Glomerular visceral epithelial cell (primary cell): ENCODE data around the gene PTPDC1.
"Not testable (repeated sequence)": the region's sequence is repeated elsewhere in the genome, so short reads cannot be mapped to it uniquely, and the experiment has no call there.

Source experiments
- DNase-seq: peaks from one replicate; pipeline ENCODE4 v3.0.0-alpha.2; 2016; ENCODE audit errors: extremely low spot score

The PTPDC1 gene

GRCh38 chr9:94094219-94095145 is 10.2 kb downstream of the PTPDC1 start:
- DNase-seq, result not testable (repeated sequence)

GRCh38 chr9:94096819-94097577 is 12.7 kb downstream of the PTPDC1 start:
- DNase-seq, result peak; percentile 25

- DNase-seq, result peak; percentile 78
These were observed 13.6 kb downstream of the PTPDC1 start for GRCh38 chr9:94097788-94098414.

DNA sequence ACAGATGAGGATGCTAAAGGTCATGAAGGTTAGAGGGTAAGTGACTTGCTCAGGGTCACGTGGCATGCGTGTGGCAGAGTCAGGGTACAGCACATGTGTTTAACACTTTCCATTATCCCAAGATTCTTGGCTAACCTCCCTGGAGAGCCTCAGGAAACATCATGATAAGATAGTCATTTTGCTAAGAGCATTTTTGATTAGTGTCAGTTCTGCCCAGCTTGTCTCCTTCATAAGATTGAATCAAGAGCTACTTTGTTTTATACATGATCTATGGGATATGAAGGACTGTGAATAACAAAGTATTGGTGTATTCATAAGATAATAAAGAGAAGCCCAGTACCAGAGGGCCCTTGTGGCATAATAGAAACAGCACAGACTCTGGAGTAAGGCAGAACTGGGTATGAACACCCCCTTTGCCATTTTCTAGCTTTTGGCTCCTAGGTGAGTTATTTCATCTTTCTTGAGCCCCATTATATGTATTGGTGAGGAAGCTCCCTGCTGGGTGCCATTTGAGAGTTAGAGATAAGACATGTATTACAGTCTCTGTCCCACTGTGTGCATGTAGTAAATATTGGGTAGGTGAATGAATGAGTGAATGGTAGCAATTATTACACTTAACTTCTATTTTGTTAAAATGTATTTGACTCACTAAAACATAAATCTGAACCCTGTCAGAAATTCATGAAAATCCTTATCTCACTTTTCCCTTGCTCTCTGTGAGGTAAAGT is 16.1 kb downstream of the PTPDC1 start:
- DNase-seq, result no peak

DNA sequence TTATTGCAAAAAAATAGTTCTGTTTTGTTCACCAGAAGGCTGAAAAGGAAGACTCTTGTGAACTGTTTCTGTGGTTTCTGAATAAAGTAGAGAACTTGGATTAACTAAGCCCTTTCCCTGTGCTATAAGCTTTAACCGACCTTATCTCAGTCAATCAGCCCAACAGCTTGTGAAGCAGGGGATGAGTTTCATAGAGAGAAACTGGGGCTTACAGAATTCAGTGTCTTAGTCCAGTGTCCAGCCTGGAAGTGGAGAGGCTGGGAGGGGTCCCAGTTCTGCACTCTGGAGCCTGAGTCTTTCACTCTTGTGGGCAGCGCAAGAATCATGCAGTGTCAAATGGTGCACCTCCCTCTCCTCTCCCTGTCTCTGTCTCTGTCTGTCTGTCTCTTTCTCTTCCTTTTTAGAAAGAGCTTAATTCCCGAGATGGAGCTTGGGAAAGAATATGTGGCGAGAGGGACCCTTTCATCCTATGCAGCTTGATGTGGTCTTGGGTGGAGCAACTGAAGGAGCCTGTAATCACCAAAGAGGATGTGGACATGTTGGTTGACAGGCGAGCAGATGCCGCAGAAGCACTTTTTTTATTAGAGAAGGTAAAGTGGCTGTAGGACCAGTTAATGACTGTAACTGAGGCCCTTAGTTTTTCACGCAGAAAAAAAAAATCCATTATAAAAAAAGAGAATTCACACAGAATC is 17.0 kb downstream of the PTPDC1 start:
- DNase-seq, result no peak

GRCh38 chr9:94108584-94108983 is 24.3 kb downstream of the PTPDC1 start:
- no peak for DNase-seq

DNA sequence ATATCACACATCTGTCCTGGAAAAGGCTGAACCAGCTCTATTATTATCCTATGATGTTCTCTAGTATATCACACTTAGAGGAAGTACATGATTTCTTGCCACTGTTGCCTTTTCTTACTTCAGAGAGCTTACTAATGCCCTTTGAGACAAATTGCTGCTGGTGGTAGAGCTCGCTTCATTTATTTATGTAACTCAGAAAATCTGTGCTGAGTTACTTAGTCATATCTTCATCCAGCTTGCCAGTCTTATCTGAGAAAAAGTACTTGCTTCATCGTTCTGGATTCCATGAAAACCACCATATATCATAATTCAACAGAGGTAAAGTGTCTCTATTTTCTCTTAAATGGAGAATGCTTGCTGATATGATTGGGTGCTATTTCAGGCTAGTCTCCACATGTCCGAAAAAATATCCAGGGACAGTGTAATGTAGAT is 26.6 kb downstream of the PTPDC1 start:
- DNase-seq, result no peak

GRCh38 chr9:94111446-94111845 is 27.2 kb downstream of the PTPDC1 start:
- DNase-seq, result no peak

DNA sequence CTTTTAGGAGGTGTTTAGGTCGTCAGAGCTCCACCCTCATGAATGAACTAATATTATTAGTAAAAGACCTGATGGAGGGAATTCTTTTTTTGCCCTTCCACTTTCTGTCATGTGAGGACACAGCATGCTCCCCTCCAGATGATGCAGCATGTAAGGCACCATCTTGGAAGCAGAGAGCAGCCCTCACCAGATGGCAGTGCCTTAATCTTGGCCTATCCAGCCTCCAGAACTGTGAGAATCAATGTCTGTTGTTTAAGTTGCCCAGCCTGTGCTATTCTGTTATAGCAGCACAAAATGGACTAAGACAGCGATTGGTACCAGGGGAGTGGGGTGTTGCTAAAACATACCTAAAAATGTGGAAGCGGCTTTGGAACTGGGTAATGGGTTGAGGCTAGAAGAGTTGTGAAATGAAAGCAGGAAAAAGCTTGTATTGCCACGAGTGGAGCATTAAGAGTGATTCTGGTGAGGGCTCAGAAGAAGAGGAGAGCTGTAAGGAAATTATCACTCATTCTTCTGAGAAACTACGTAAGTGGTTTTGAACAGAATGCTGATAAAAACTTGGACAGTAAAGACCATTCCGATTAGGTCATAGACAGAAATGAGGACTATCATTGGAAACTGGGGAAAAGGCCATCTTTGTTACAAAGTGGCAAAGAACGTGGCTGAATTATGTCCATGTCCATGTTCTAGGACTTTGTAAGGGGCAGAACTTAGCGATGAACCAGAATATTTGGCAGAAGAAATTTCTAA is 28.6 kb downstream of the PTPDC1 start:
- DNase-seq, result no peak

DNA sequence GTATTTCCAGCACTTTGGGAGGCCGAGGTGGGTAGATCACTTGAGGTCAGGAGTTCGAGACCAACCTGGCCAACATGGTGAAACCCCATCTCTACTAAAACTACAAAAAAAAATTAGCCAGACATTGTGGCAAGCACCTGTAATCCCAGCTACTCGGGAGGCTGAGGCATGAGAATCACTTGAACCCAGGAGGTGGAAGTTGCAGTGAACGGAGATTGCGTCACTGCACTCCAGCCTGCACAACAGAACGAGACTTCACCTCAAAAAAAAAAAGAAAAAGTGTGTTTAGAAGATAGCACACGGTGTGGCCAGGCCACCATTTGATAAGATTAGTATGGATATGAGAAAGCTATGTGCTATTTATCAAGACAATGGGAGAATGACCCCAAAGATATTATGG is 35.8 kb downstream of the PTPDC1 start:
- DNase-seq, result not testable (repeated sequence)

- DNase-seq, result no peak
These were observed 36.7 kb downstream of the PTPDC1 start for GRCh38 chr9:94120854-94121376.

GRCh38 chr9:94126844-94127243 is 42.6 kb downstream of the PTPDC1 start:
- no peak for DNase-seq

- DNase-seq, result no peak
These were observed 43.5 kb downstream of the PTPDC1 start for GRCh38 chr9:94127806-94128205.

DNA sequence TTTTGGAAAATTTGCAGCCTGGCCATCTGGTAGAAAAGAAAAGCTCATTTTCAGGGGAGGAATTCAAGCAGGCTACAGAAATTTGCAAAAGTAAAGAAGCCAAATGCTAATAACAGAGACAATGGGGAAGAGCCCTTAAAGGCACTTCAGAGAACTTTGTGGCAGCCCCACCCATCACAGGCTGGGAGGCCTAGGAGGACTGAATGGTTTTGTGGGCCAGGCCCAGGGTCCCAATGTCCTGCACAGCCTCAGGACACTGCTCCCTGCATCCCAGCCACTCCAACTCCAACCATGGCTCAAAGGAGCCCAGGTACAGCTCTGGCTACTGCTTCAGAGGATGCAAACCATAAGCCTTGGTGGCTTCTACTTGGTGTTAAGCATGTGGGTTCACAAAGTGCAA is 44.3 kb downstream of the PTPDC1 start:
- no peak for DNase-seq

DNA sequence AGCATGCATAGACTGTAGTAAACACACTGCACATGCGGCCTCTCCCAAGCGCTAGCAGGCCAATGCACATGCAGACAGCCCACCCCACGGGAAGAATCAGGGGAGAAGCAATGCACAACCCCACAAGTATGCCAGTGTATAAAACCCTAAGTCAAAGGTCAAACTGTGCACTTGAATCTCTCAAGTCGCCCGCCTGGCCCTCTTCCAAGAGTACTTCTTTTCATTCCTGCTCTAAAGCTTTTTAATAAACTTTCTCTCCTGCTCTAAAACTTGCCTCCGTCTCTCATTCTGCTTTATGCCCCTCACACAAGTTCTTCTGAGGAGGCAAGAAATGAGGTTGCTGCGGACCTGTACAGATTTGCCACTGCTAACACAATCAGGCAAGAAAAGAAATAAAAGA is 50.4 kb downstream of the PTPDC1 start:
- DNase-seq, result no peak

- DNase-seq, result no peak
These were observed 51.0 kb downstream of the PTPDC1 start for GRCh38 chr9:94135222-94135621.

GRCh38 chr9:94139672-94140417 is 55.6 kb downstream of the PTPDC1 start:
- peak; percentile 95 for DNase-seq

- DNase-seq, result no peak
These were observed 56.1 kb downstream of the PTPDC1 start for GRCh38 chr9:94140418-94140780.
